ENCODE measurements around the gene MAN2A2.

- TF ChIP-seq CTCF (IDR thresholded peaks at IDR 0.05) = no peak
- no peak for TF ChIP-seq NFE2L1 (CRISPR knock-in tag; IDR thresholded peaks at IDR 0.05)
- no peak for TF ChIP-seq GABPB1 (CRISPR knock-in tag; IDR thresholded peaks at IDR 0.05)
- no peak for TF ChIP-seq ZNF416 (CRISPR knock-in tag; IDR thresholded peaks at IDR 0.05)
- TF ChIP-seq OVOL2 (CRISPR knock-in tag; IDR thresholded peaks at IDR 0.05; ENCODE audit: borderline replicate concordance) = no peak
- no peak for TF ChIP-seq NFATC4 (CRISPR knock-in tag; IDR thresholded peaks at IDR 0.05)
- no peak for TF ChIP-seq ETV6 (CRISPR knock-in tag; IDR thresholded peaks at IDR 0.05)
- no peak for TF ChIP-seq MAX (CRISPR knock-in tag; IDR thresholded peaks at IDR 0.05)
- TF ChIP-seq SP1 (CRISPR knock-in tag; conservative IDR thresholded peaks at IDR 0.05) = no peak
- TF ChIP-seq PRDM15 (CRISPR knock-in tag; IDR thresholded peaks at IDR 0.05) = no peak
- TF ChIP-seq CREB1 (CRISPR knock-in tag; IDR thresholded peaks at IDR 0.05) = no peak
- TF ChIP-seq TP53 (CRISPR knock-in tag; IDR thresholded peaks at IDR 0.05) = no peak
These were observed 15.7 kb downstream of the MAN2A2 start for GRCh38 chr15:90918835-90919234.

All from WTC11 (cell line).